Esophagus (tissue), 2 donors: ENCODE results near the gene DHRS4L2. TPM values are rescaled to one million over a fixed set of nuclear protein-coding genes. Genes with fewer than 3 reads are reported as not detected.
A peak's percentile ranks its signal among the peaks of the same experiment; 100 is the strongest.
"Not testable (repeated sequence)": the region's sequence is repeated elsewhere in the genome, so short reads cannot be mapped to it uniquely, and the experiment has no call there.

Experiments
- H3K27ac ChIP-seq, 2 donors: one replicate each; pipeline ENCODE4 v1.5.1; 2013; ENCODE audit warnings: low read depth in 2 of 2, mild to moderate bottlenecking in 2 of 2, inconsistent platforms in 1 of 2, low read length in 1 of 2, moderate library complexity in 1 of 2
- H3K27me3 ChIP-seq, 2 donors: one replicate each; pipeline ENCODE4 v1.6.1; 2013; ENCODE audit warnings: low read length in 2 of 2, control low read depth in 1 of 2, mild to moderate bottlenecking in 1 of 2; ENCODE audit not compliant: insufficient read depth in 2 of 2, control insufficient read depth in 1 of 2
- H3K36me3 ChIP-seq, 2 donors: one replicate each; pipeline ENCODE4 v1.6.1; 2013; ENCODE audit warnings: low read length in 1 of 2; ENCODE audit not compliant: control insufficient read depth in 2 of 2, insufficient read depth in 2 of 2
- H3K4me1 ChIP-seq, 2 donors: one replicate each; pipeline ENCODE4 v1.6.1; 2013; ENCODE audit warnings: low read length in 1 of 2; ENCODE audit not compliant: control insufficient read depth in 2 of 2, insufficient read depth in 2 of 2
- H3K4me3 ChIP-seq, 2 donors: one replicate each; pipeline ENCODE4 v1.5.1; 2013; ENCODE audit warnings: low read length in 2 of 2, mild to moderate bottlenecking in 2 of 2, low read depth in 1 of 2, moderate library complexity in 1 of 2
- H3K9me3 ChIP-seq, 2 donors: one replicate each; pipeline ENCODE4 v1.6.1; 2013; ENCODE audit warnings: mild to moderate bottlenecking in 2 of 2, low read depth in 1 of 2, low read length in 1 of 2, moderate library complexity in 1 of 2; ENCODE audit not compliant: control insufficient read depth in 2 of 2, insufficient read depth in 1 of 2
- WGBS, 2 donors: extraction: QIAGEN DNeasy Blood & Tissue Kit; methylation state at CpG; one replicate each; pipeline ENCODE4 v1.1.7; 2013; 5-methylcytosine and 5-hydroxymethylcytosine counted together
- polyA plus RNA-seq, 2 donors: library from polyadenylated mRNA; stranded (reverse); fragments of 200-250 nt; gene quantifications; one replicate each; pipeline ENCODE4 v1.2.3, GENCODE V29; 2013
- donor health status: healthy with polysubstance abuse.
- donor health status: Bipolar disorder and iron deficiency.

DHRS4L2 gene
- polyA plus RNA-seq, 2 donors, result 32.9 to 43.5 TPM

DNA sequence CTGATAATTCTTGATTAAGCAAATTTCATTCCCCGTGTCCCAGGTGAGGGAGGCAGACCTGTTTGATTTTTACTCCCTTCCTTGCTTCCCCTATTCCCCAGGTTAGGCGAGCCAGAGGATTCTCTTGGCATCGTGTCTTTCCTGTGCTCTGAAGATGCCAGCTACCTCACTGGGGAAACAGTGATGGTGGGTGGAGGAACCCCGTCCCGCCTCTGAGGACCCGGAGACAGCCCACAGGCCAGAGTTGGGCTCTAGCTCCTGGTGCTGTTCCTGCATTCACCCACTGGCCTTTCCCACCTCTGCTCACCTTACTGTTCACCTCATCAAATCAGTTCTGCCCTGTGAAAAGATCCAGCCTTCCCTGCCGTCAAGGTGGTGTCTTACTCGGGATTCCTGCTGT, 62.0 kb downstream of the DHRS4L2 start:
- 63 to 77% methylated on average over 8 of the region's 8 CpGs for WGBS, 2 donors
- not testable (repeated sequence) for H3K36me3 ChIP-seq, H3K4me3 ChIP-seq, H3K27me3 ChIP-seq, H3K27ac ChIP-seq, H3K9me3 ChIP-seq
- peaks cover 3 to 12% of the 10 kb centered on the region in 2 donors for H3K4me1 ChIP-seq

DNA sequence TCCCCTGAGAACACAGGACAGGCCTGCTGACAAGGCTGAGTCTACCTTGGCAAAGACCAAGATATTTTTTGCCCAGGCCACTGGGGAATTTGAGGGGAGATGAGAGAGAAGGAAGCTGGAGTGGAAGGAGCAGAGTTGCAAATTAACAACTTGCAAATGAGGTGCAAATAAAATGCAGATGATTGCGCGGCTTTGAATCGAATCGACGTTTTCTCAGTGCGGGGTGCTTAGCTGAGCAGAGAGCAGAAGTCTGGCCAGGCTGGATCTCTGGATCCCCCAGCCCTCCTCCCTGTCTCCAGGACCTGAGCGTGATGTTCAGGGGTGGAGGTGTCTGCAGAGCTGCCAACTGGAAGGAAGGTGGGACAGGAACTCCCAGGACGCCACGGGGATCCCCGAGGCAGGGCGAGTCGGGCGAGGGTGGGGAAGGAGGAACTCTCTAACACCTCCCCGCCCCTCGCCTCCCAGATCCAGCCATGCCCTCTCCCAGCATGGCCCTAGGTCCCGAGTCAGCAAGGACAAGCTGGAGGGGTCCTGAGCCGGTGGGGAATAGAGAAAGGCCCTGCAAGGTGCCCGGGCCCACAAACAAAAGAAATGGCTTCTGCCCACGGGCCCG, 62.6 kb downstream of the DHRS4L2 start:
- peaks cover 0 to 4% of the 10 kb centered on the region in 2 donors for H3K36me3 ChIP-seq
- H3K9me3 ChIP-seq, result no peaks in the 10 kb centered on the region
- peaks cover 3 to 12% of the 10 kb centered on the region in 2 donors for H3K4me1 ChIP-seq
- H3K27me3 ChIP-seq, result no peaks in the 10 kb centered on the region
- peak overlapping the region; percentile 58 to 77 for H3K4me3 ChIP-seq
- 19% methylated on average over 19 to 20 of the region's 20 CpGs for WGBS, 2 donors
- peak overlapping the region; percentile 35 to 66 for H3K27ac ChIP-seq

DNA sequence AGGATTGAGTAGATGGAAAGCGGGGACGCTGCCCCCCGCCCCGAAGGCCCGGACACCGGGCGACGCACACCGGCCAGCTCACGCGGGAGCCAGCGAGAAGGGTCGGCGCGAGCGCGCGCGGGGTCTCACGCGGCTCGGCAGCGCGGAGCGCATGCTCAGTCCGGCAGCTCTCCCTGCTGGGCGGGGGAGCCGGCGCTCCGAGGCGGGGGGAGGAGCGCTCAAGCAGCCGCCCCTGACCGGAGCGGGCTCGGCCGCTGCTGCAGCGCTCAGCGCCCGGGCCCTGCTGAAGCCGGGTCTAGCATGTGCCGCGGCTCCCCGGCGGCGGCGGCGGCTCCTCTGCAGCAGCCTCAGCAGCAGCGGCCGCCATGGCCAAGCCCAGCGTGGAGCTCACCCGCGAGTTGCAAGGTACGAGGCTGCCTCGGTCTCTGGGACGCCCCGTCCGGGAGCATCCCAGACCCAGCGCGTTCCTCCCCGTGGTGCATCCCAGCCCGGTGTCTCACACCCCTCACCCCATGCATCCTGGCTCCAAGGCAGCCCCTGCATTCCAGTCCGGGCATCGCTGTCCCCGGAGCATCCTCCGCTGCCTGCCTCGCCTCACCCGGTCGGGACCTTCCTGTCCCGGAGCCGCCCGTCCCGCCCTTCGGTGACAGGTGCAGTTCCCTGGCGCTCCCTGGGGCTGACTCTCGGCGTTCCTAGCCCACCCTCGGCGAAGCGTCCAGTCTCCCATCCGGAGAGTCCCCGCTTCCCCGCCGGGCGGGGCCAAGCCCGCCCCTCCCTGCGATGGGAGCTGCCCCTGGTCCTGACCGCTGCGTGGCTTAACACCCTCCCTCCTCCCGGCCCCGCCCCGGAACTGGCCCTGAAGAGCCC, 63.3 kb downstream of the DHRS4L2 start, which contains the start of gene CARMIL3:
TSS of gene CARMIL3 (plus strand) at position 221 of the 867 bp plus-strand sequence. CDS start at position 366, 145 bp downstream.
- peaks cover 3 to 12% of the 10 kb centered on the region in 2 donors for H3K4me1 ChIP-seq
- no peaks in the 10 kb centered on the region for H3K9me3 ChIP-seq
- peaks cover 0 to 4% of the 10 kb centered on the region in 2 donors for H3K36me3 ChIP-seq
- peak within 1 kb of the TSS; percentile 58 to 77 for H3K4me3 ChIP-seq
- 0 to 1% methylated on average over 66 to 92 of the region's 92 CpGs for WGBS, 2 donors
- H3K27ac ChIP-seq, result peak within 1 kb of the TSS; percentile 35 to 66
- H3K27me3 ChIP-seq, result no peaks in the 10 kb centered on the region

DNA sequence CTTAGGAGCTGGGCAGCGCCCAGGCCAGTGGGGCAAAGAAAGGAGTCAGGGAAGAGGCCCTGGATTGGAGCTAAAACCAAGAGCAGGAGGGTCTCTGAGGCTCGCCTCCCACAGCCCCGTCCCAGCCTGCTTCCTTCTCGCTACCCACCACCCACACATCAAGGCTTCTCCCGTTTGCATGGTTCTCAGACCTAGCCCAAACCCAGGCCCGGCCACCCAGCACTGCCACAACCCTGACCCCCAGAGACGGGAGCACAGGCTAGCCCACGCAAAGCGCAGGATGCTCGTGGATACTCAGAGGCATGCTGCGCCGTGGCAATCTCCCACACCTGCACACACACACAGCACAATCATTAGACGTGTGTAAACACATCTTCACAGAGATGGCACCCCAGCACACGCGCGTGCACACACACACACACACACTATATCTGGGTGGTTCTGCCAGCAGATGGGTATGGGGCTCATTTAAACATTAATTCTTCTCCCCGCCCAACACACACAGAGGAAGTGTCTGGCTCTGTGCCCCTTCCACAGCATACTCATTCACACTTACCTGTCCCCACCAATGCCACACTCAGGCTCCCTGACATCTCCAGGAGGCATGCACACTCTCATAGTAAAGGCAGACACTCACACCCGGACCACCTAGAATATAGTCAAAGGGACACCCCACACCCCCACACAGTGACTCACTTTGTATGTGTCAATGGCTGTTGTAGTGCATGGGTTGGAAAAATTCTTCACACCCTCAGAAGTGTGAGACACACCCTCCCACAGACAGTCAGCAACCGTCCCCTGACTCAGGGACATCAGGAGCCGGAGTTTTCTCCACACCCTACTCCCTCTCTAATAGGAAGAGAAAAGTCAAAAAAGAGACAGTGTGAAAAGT, 64.2 kb downstream of the DHRS4L2 start:
- no peaks in the 10 kb centered on the region for H3K9me3 ChIP-seq
- WGBS, 2 donors, result 50 to 54% methylated on average over 20 of the region's 20 CpGs
- peaks cover 3 to 12% of the 10 kb centered on the region in 2 donors for H3K4me1 ChIP-seq
- no peak overlapping the region for H3K27ac ChIP-seq
- H3K4me3 ChIP-seq, result peak overlapping the region in 1 of 2 donors; percentile 58
- H3K36me3 ChIP-seq, result peaks cover 0 to 4% of the 10 kb centered on the region in 2 donors
- no peaks in the 10 kb centered on the region for H3K27me3 ChIP-seq

DNA sequence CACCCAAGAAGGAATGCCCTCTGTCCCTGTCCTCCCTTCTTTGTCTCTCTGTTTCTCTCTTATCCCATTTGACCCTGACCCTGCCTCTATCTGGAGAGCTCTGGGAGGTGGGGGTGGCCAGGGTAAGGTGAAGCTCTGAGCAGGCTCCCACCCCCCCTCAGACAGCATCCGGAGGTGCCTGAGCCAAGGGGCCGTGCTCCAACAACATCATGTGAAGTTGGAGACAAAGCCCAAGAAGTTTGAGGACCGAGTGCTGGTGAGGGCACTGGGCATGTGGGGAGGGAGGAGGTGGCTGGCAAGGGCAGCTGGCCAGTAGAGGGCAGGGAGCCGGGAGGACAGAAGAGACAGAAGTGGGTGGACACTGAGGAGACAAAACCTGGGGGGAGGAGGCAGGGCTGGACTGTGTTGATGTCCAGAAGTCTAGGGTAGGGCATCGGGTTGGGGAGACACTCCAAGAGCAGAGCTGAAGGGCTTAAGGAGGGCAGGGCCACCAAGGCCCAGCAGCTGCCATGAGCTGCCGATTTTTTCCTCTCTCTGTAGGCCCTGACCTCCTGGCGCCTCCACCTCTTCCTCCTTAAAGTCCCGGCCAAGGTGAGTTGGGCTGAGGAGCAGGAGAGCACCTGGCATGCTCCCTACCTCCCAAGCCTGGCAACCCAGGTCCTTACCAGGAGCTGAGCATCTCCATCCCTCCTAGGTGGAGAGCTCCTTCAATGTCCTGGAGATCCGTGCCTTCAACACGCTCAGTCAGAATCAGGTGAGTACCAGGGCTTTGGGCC, 65.0 kb downstream of the DHRS4L2 start:
- no peaks in the 10 kb centered on the region for H3K27me3 ChIP-seq
- H3K9me3 ChIP-seq, result no peaks in the 10 kb centered on the region
- WGBS, 2 donors, result 73 to 81% methylated on average over 9 to 10 of the region's 10 CpGs
- H3K27ac ChIP-seq, result no peak overlapping the region
- no peak overlapping the region for H3K4me3 ChIP-seq
- peaks cover 3 to 12% of the 10 kb centered on the region in 2 donors for H3K4me1 ChIP-seq
- H3K36me3 ChIP-seq, result peaks cover 0 to 4% of the 10 kb centered on the region in 2 donors

DNA sequence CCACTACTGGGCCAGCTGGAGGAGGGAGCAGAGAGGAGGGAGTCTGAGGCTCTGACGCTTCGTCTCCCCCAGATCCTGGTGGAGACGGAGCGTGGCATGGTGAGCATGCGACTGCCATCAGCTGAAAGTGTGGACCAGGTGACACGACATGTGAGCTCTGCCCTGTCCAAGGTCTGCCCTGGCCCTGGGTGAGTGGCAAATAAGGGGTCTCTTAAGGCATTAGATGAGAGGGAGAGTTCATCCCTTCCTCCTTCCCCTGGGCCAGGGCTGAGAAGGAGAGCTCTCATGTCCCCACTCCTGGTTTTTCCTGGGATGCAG, 65.6 kb downstream of the DHRS4L2 start:
- H3K4me3 ChIP-seq, result no peak overlapping the region
- no peaks in the 10 kb centered on the region for H3K9me3 ChIP-seq
- WGBS, 2 donors, result 75 to 90% methylated on average over 6 of the region's 6 CpGs
- H3K36me3 ChIP-seq, result peaks cover 0 to 4% of the 10 kb centered on the region in 2 donors
- peaks cover 3 to 12% of the 10 kb centered on the region in 2 donors for H3K4me1 ChIP-seq
- H3K27ac ChIP-seq, result no peak overlapping the region
- H3K27me3 ChIP-seq, result no peaks in the 10 kb centered on the region

DNA sequence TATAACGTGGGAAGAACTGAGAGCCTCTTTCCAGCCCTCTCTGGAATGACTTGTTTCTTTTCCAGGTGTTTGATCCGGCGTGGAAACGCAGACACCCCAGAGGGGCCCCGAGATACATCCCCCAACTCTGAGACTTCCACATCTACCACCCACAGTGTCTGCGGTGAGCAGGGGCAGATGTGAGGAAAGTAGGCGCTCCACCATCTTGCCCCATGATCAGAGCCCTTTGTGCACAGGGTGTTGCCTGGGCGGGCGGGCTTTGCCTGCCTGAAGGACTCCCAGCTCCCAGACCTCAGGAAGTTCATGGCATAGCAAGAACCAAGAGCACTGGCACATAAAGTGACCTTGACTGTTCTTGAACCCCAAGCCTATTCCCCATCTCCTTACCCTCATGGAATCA, 65.9 kb downstream of the DHRS4L2 start:
- Histone ChIP-seq H3K36me3 (peaks cover 0 to 4% of the 10 kb centered on the region in 2 donors), H3K27me3 (no peaks in the 10 kb centered on the region), H3K27ac (no peak overlapping the region), H3K9me3 (no peaks in the 10 kb centered on the region), H3K4me1 (peaks cover 3 to 12% of the 10 kb centered on the region in 2 donors), H3K4me3 (no peak overlapping the region)
- 94% methylated on average over 9 of the region's 9 CpGs for WGBS, 2 donors
